EL (cell line): Measurements from ENCODE around the gene CCR4.
"Not testable (repeated sequence)": the region's sequence is repeated elsewhere in the genome, so short reads cannot be mapped to it uniquely, and the experiment has no call there.

Experiments used
- DNase-seq: peaks from one replicate; pipeline ENCODE4 v3.0.0-alpha.2; 2016

CCR4 gene

GRCh38 chr3:32951410-32951811 is at the start of gene CCR4:
TSS of gene CCR4 (plus strand) at chr3:32951644. CDS start at chr3:32953423, 1,779 bp downstream.
- DNase-seq = no peak

DNA sequence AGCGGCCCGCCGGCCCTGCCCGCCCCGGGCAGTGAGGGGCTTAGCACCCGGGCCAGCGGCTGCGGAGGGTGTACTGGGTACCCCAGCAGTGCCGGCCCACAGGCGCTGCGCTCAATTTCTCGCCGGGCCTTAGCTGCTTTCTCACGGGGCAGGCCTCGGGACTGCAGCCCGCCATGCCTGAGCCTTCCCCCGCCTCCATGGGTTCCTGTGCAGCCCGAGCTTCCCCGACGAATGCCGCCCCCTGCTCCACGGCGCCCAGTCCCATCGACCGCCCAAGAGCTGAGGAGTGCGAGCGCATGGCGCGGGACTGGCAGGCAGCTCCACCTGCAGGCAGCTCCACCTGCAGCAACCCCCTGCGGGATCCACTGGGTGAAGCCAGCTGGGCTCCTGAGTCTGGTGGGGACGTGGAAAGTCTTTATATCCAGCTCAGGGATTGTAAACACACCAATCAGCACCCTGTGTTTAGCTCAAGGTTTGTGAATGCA is 48.5 kb upstream of the CCR4 start:
- not testable (repeated sequence) for DNase-seq

DNA sequence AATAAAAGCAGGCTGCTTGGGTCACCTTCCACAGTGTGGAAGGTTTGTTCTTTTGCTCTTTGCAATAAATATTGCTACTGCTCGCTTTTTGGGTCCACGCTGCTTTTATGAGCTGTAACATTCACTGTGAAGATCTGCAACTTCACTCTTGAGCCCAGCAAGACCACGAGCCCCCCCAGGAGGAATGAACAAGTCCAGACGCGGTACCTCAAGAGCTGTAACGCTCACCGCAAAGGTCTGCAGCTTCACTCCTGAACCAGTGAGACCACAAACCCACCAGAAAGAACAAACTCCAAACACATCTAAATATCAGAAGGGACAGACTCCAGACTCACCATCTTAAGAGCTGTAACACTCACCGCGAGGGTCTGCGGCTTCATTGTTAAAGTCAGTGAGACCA is 47.5 kb upstream of the CCR4 start:
- no peak for DNase-seq

- no peak for DNase-seq
Measured at GRCh38 chr3:32909999-32910398, 41.4 kb upstream of the CCR4 start.

GRCh38 chr3:32910954-32911353 is 40.5 kb upstream of the CCR4 start:
- DNase-seq = peak; percentile 18

DNA sequence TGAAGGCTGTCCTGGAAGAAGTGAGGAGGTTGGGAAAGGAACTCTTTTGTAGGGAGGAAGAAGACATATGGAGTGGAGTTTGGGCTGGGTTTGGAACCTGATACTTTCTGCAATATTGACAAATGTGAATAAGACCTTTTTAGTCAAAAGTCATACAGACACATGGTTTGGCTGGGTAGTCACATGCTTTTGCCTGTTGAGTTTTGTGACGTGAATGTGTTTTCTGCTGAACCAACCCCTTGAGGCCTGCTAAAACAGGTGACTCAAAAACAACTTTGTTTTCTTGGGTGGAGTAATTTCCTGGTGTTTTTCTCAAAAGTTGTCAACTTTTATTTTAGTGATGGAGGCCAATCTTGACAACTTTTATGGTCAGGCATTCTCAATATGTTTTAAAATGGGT is 39.4 kb upstream of the CCR4 start:
- DNase-seq = no peak

- peak; percentile 42 for DNase-seq
Measured at GRCh38 chr3:32913790-32914446, 37.5 kb upstream of the CCR4 start.

DNA sequence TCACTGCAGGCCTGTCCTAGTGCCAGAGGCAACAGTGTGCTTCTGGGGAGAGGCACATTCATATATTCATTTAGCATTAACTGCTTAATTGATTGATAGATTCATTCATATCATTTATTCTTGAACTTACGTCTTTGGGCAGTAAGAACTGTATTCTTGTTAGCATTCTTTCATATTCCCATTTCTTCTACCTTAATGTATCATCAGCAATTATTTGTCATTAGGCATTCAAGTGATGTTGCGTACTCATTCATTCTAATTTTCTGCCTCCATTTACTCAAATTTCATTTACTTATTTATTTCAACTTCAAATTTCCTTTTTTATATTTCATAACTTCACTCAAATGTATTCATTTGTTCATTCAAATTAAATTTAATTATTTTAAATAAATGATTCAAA is 31.5 kb upstream of the CCR4 start:
- no peak for DNase-seq

DNA sequence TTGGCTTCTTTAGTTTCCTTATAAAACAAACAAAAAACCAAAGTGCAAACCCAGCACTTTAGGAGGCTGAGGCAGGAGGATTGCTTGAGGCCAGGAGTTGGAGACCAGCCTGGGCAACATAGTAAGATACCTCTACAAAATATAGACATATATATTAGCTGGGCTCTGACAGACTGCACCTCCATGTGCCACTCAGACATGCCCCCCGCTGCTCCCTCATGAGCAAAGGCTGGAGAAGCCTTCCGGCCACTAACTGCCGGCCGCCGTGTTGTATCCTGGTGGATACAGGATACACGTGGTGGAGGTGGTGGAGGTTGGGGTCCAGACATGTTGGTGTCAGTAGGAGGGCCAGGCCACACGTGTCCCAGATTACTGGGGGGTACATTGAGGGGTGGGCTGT is 29.4 kb upstream of the CCR4 start:
- no peak for DNase-seq

DNA sequence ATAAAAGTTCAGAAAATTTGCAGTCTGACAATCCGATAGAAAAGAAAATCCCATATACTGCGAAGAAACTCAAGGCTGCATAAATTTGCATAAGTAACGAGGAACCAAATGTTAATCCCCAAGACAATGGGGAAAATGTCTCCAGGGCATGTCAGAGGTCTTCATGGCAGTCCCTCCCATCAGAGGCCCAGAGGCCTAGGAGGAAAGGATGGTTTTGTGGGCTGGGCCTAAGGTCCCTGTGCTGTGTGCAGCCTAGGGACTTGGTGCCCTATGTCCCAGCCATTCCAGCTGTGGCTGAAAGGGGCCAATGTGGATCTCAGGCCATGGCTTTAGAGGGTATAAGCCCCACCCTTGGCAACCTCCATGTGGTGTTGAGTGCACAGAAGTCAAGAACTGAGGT is 21.3 kb upstream of the CCR4 start:
- no peak for DNase-seq

DNA sequence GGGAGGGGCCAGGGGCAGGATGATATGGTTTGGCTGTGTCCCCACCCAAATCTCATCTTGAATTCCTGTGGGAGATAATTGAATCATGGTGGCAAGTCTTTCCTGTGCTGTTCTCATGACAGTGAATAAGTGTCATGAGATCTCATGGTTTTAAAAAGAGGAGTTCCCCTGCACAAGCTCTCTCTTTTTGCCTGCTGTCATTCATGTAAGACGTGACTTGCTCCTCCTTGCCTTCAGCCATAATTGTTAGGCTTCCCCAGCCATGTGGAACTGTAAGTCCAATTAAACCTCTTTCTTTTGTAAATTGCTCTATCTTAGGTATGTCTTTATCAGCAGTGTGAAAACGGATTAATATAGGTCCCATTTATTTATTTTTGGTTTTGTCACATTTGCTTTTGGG is 20.2 kb upstream of the CCR4 start:
- DNase-seq = not testable (repeated sequence)

GRCh38 chr3:32934150-32934742 is 17.2 kb upstream of the CCR4 start:
- peak; percentile 25 for DNase-seq

DNA sequence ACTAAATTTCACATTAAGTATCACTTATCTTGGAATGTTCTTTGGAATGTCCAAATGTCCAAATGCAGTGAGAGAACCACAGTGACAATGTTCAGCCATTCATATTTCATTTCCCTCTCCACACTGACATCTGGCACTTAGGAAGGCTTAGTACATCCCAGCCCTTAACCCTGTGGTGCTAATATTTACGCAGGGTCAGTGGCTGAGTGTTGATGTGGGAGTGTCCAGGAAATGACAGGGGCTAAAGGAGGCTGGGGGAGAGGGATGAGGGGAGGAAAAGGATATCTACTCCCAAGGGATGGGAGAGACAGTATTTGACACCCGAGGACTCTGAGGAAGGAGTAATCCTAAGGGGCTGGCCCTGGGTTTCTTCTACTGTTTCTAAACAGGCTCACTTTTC is 14.1 kb upstream of the CCR4 start:
- DNase-seq = peak; percentile 9

GRCh38 chr3:32939531-32940284 is 11.7 kb upstream of the CCR4 start:
- not testable (repeated sequence) for DNase-seq

DNA sequence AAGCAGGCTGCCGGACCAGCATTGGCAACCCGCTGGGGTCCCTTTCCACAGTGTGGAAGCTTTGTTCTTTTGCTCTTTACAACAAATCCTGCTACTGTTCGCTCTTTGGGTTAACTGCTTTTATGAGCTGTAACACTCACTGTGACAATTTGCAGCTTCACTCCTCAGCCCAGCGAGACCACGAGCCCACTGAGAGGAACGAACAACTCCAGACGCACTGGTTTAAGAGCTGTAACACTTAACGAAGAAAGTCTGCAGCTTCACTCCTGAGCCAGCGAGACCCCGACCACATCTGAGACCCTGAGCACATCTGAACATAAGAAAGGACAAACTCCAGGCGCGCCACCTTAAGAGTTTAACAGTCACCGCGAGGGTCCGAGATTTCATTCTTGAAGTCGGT is 10.7 kb upstream of the CCR4 start:
- DNase-seq = no peak

GRCh38 chr3:32945136-32945535 is 6.3 kb upstream of the CCR4 start:
- peak; percentile 31 for DNase-seq

- DNase-seq = not testable (repeated sequence)
Measured at GRCh38 chr3:32945598-32945997, 5.8 kb upstream of the CCR4 start.

- no peak for DNase-seq
Measured at GRCh38 chr3:32946973-32947788, 4.3 kb upstream of the CCR4 start.

GRCh38 chr3:32947789-32948238 is 3.6 kb upstream of the CCR4 start:
- DNase-seq = peak; percentile 79

- no peak for DNase-seq
Measured at GRCh38 chr3:32948625-32949445, 2.6 kb upstream of the CCR4 start.

DNA sequence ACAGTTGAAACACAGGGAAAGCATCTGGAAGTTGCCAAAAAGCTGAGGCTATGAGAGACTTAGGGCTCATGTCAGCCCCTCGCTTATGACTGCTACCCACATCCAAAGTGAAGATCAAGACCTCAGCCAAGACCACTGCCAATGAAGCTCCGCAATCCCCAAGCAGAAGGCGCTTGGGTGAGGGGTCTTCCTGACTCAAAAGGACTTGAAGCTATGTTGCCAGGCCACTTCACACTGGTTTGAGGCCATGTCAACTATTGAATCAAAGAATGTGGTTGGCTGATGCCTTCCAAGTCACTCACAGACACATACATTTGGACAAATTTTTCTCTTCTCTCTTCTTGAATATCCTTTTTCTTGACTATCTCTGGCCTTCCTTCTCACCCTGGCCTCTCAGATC is 928 bp upstream of the CCR4 start:
- no peak for DNase-seq
